ENCODE results near the gene PEX3.
"Not testable (repeated sequence)": the region's sequence is repeated elsewhere in the genome, so short reads cannot be mapped to it uniquely, and the experiment has no call there.

The PEX3 gene

DNA sequence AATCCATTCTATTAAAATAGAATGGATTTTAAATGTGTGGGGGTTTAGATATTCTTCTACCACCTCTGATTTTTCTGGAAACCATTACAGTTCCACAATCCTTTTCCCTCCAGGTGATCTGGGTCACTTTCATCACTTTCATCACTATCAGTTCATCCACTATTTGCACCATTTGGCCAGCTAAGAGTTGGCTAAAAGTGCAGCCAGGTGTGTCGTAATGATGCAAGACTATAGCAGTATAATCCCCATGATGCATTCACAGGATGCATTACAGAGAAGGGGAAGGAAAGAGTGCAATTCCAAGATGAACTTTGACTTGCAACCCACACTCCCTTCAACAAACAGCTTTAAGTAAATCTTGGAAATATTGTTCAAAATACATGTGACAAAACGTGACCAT lies 56.0 kb downstream of the PEX3 start:
- DNase-seq (ENCODE audit: low read depth): no peak

DNA sequence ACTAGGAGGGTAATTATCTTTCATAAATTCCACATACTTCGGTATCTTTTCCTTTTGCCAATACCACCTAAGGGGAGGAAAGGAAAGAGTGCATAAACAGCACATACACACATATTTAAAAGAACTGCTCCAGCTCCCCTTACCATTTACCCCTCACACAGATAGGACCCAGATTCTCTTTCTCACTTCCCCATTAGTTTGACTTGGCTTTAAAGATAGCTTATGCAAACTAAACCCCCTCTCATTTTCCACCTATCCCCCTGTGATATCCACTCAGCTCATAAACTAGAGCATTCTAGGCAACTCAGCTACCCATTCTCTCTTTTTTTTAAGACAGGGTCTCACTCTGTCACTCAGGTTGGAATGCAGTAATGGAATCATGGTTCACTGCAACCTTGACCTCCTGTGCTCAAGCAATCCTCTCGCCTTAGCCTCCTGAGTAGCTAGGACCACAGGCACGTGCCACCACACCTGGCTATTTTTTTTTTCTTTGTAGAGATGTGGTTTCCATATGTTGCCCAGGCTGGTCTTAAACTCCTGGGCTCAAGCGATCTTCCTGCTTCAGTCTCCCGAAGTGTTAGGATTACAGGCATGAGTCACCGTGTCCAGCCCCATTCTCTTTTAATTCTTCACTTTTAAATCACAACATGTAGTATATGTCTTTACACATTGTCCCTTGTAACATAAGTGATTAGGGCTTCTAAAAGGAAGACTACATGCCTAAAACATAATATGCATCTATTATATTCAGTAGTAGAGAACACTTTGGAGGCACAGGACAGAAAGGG lies 56.9 kb downstream of the PEX3 start:
- DNase-seq (ENCODE audit: low read depth): no peak

DNA sequence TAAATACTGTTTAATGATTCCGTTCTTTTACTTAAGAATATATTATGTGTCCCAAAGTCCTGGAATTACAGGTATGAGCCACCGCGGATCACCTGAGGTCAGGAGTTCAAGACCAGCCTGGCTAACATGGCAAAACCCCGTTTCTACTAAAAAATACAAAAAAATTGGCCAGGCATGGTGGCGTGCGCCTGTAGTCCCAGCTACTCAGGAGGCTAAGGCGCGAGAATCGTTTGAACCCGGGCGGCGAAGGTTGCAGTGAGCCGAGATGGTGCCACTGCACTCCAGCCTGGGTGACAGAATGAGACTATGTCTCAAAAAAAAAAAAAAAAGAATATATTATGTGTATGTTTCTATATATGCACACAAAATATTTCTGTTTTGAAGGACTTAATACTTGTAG lies 59.7 kb downstream of the PEX3 start:
- not testable (repeated sequence) for DNase-seq (ENCODE audit: low read depth)

DNA sequence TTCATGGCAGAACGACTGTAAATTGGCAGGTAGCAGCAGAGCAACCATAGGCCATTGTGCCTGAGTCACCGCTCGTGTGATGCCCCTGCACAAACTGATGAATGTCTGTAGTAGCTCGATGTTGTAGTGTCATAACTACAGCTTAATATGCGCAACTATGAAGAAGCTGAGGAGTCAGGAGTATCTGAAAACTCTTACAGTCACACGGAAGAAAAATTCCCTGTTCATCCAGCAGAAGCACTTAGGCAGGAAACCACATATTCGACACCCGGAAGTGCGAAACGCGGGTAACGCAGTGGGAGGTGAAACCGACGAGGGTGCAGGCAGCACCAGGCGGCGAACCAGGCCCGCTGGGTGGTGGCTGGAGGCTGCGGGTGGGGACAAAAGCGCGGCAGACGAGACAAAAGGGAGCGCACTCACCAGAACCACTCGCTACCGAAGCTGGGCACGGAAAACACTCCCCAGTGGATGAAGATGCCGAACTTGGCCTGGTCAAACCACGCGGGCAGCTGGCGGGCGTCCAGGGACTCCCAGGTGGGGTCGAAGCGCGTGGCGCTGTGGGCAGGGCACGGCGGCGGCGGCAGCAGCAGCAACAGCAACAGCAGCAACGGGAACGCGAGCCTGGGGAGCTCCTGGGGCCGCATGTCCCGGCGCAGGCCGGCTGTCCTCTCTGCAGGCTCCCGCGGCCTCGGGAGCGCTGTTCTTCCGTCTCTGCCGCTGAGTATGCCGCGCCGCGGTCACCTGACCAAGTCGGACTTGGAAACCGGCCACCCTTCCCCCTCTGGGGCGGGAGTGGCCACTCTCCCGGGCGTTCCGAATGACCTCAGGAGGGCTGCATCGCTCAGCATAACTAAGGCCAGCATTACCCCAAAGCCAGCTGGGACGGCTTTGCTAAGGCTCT lies 60.6 kb downstream of the PEX3 start, which contains the start of gene FUCA2:
TSS of gene FUCA2 (minus strand) at position 730 of the 901 bp plus-strand sequence. CDS start at position 644, 86 bp downstream.
- peak; percentile 30 for DNase-seq (ENCODE audit: low read depth)

DNA sequence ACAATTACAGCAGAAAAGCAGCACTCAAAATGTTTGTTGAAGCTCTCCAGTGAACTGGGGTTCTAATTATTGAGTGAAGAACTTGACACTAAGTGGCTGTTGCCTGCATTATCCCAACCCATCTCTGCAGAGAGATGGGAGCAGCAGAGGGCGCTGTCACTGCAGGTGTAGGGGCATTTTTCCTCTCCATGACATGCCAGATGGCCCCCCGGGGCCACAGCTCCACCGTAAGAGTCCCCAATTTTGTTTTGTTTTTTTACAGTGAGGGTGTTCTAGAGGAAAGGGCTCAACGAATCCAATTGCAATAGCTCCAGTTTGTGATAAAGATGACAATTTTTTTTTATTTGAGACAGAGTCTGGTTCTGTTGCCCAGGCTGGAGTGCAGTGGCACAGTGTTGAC lies 62.8 kb downstream of the PEX3 start:
- DNase-seq (ENCODE audit: low read depth): no peak

DNA sequence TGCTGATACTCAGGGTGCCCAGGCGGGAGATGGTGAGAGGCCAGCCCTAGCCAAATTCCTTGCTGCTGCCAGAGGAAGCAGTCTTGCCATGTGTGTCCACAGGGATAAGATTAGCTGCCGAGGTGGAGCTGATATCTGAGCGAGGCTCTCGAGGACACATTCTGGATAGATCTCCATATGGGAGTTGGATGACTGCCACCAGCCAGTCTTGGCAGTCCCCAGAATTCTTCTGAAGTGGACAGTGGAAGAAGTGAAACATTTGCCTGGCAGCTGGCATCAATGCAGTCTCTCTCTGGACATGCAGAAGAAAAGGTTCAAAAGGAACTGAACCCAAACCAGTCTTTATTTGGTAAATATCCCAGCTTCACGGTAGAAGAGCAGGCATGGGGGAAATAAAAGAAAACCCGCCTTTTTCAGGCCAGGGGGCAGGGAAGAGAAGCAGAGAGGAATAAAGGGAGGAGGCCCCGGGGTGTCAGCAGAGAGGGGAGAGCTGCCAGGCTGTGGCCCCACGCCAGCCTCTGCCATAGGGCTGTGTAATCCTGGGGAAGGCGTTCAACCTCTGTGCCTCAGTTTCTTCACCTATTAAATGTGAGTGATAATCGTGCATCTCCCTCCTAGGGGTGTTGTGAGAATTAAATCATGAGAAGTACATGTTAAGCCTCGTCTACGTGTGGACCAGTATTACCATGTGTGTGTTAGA lies 64.6 kb downstream of the PEX3 start:
- DNase-seq (ENCODE audit: low read depth): no peak

DNA sequence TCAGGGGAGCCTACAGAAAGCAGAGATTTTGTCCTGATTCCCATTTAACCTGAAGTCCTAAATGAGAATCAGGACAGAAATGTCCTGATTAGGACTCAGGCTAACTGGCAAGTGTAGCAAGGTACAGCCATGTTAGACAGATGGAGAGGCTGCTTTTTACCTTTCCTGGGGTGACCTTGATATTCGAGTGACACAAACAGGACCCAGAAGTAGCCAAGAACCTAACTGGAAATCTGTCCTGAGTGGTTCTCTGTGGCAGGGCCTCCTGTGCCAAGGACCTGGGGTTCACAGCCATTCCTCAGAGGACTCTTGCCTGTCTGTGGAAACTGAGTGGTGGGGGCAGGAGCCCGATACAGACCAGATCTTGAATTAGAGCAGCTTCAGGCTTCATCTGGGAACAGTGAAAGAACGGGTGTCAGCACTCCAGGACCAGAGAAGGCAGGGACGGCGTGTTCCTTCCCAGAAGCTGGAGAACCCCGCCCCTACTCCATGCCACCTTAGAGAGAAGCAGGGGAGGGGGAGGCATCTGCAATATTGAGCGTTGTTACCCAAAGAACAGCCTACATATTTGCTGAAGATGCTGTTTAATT lies 65.3 kb downstream of the PEX3 start:
- DNase-seq (ENCODE audit: low read depth): no peak

DNA sequence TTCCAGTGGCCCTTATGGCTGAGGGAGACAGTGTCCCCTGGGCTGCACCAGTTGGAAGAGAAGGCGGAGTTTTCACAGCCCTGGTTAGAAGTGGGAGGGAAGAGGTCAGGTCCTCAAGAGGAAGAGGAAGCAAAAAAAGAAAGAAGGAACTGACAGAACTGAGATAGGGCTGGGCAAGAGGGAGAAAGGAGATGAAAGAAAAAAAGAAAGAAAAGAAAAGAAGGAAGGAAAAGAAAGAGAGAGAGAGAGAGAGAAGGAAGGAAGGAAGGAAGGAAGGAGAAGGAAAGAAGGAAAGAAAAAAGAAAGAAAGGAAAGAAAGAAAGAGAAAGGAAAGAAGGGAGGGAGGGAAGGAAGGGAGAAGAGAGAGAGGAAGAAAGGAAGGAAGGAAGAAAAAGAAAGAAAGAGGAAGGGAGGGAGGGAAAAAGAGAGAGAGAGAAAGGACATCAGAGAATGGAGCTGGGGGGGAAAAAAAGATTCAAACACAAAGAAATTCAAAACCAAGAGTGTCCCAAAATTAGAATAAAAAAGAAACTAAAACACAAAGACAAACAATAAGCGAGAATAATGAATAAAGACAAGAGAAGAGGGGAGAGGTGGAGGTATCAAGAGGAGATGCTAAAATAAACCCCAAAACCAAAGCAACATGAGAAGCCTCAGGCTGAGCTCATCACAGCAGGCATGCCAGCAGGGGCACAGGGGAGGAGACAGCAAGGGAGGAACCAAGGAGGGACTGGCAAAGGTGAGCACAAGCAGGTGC lies 66.3 kb downstream of the PEX3 start:
- no peak for DNase-seq (ENCODE audit: low read depth)

DNA sequence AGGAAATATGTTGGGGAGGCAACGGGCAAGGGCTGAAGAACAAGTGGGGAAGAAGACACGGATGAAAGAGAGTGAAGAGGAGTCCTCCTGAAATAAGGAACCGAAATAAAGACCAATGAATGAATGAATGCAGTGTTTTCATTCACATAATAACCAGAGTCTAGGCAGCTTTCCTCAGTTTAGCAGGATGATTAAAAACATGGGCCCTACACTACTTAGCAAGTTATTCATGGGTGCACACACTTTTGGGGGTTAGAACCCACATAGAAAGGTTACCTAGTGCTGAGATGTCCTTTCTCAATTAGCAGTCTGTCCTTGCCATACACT lies 66.8 kb downstream of the PEX3 start:
- DNase-seq (ENCODE audit: low read depth): no peak

DNA sequence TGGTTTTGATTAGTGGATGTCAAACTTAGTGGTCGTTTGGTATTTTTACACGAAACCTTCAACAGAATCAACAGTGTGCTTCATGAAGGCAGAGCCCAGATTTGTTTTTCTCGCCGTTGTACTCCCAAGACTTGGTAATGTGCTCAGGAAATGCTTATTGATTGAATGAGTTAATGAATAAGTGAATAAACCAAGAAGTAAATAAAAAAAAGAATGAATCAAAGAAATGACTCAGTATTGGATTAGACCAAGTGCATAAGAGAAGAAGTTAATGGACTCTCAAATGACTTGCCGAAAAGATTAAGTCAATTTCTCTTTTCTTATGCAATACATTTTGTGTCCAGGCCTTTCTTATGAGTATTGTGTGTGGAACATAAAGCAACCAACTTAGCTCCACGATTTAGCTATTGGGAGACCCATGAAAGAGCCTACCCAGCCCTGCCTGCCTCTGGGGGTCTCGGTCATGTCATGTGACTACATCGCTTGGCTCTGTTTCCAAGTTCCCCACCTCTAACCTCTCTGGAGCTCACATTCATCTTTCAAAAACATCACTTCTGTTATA lies 71.5 kb downstream of the PEX3 start:
- DNase-seq (ENCODE audit: low read depth): no peak

DNA sequence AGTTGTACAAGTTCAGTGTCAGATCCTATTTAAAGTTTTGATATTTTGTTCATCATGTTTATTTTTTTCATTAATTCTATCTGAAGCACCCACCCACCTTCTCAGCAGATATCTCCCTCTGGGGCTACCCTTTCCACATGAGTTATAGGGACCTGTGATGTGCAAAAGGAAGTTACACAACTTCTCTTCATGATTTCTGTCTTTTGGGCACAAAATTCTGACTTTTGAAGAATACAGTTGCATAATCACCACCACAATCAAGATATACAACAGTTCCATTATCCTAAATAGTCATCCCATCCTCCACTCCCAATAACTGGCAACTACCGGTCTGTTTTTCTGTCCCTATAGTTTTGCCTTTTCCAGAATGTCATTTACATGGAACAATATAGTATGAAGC lies 74.8 kb downstream of the PEX3 start:
- no peak for DNase-seq (ENCODE audit: low read depth)

DNA sequence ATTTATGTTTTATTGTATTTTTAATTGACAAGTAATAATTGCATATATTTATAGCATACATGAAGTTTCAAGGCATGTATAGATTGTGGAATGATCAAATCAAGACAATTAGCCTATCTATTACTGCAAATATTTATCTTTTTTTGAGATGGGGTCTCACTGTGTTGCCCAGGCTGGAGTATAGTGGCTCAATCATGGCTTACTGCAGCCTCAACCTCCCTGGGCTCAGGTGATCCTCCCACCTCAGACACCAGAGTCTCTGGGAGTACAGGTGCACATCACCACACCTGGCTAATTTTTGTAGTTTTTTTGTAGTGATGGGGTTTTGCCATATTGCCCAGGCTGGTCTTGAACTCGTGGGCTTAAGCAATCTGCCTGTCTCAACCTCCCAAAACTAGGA lies 77.1 kb downstream of the PEX3 start:
- no peak for DNase-seq (ENCODE audit: low read depth)

DNA sequence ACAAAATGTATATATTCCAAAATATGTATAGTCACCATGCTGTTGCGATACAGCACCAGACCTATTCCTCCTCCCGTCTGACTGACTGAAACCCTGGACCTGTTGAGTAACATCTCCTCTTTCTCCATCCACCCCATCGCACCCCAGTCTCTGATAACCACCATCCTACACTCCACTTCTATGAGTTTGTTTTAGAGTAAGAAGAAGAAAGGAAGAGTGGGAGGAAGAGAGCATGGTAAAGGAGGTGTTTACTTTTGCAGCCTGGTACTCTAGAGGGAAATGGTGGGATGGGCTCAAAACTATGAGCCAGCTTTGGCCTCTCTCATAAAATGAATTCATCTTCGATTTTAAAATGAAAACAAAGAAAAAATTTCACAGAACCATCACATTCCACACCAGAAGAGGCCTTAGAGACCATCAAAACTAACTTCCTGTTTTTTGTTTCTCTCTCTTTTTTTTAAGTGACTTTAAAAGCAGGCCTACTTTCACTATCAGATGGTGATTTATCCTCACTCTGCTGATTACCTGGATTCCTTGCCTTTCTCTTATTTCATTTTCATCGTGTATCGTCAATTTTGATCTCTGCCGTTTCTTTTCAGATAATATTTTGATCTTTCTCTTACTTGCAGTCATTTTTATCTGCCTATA lies 77.7 kb downstream of the PEX3 start:
- DNase-seq (ENCODE audit: low read depth): no peak

DNA sequence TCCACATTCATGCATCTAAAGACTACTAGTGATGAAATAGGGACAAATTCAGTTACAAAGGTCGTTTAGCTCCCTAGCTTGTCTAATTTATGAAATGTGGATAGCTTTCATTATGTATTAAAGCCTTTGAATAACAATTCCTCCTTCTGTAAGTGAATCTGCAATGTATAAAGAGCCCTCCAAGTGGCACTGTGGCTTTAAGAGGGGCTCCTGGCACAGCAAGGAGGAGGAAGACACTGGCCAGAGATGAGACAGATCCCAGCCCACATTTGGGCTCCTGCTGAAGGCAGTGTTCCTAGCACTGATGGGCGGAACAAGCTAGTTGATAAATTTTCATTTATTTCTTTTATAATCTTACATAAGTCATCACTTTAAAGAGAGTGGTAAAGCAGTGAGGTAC lies 78.5 kb downstream of the PEX3 start:
- no peak for DNase-seq (ENCODE audit: low read depth)

DNA sequence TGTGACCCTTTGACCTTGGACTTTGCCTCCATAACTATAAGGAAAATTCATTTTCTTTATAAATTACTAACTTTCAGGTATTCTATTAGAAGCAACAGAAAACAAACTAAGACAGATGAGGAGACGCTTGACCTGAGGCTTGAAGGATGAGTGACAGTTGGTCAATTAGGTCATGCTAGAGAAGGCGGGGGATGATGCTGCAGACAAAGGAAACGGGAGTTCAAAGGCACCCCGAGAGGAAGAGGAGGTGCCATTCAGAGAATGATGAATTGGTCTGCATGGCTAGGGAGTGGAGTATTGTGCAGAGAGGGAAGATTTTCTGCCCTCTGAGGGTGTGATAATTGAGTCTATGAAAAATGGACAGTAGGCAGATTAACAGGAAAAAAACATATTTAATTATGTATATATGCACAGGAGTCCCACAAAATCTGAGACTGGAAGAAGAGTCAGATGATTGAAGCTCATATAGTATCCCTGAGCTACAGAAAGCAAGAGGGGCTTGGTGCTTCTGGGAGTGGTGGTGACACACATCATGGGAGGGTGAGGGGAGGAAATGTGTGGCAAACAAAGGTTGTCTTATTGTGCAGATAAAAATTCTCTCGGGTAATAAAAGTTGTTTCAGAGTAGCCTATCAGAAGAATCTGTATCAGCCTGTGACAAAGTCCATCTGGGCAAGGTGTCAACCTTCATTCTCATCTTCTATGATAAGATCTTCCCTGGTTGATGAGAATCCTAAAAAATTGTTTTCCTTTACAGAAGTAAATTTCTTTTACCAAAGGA lies 81.3 kb downstream of the PEX3 start:
- DNase-seq (ENCODE audit: low read depth): no peak

DNA sequence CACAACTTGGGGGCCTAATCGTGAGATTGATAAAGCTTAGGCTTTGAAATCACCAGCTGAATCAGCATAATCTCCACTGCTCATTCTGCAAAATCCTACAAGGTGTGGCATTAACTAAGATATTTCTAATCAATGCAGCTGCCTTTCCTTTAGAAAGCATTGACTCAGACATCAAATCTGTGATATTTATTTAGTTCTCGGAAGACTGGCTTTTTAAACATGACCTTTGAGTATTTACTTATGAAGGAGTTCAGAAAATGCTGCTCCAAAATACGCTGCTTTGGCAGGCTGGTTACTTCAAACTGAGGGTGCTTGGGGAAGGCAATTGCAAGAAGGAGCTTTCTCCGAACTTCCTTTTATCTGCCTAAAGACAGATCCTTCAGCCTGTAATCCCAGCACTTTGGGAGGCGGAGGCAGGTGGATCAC lies 84.6 kb downstream of the PEX3 start:
- no peak for DNase-seq (ENCODE audit: low read depth)

DNA sequence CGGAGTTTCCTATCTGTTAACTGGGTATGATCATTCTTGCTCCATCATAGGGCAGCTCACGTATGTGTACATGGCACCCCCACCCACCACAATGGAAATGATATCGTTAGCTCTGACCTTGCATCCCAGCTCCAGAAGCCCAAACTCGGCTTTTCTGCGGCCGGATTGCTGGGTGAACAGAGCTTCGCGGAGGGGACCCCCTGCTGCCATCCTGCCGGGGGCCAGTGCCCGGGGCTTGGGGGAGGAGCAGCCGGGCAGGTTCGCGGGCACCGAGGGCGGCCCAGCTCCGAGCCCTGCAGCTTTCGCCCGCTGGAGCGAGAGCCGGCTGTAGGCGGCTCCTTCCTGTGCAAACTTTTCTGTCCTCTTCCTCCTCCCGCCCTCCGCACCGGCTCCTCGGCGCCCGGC lies 85.9 kb downstream of the PEX3 start:
- peak; percentile 30 for DNase-seq (ENCODE audit: low read depth)

DNA sequence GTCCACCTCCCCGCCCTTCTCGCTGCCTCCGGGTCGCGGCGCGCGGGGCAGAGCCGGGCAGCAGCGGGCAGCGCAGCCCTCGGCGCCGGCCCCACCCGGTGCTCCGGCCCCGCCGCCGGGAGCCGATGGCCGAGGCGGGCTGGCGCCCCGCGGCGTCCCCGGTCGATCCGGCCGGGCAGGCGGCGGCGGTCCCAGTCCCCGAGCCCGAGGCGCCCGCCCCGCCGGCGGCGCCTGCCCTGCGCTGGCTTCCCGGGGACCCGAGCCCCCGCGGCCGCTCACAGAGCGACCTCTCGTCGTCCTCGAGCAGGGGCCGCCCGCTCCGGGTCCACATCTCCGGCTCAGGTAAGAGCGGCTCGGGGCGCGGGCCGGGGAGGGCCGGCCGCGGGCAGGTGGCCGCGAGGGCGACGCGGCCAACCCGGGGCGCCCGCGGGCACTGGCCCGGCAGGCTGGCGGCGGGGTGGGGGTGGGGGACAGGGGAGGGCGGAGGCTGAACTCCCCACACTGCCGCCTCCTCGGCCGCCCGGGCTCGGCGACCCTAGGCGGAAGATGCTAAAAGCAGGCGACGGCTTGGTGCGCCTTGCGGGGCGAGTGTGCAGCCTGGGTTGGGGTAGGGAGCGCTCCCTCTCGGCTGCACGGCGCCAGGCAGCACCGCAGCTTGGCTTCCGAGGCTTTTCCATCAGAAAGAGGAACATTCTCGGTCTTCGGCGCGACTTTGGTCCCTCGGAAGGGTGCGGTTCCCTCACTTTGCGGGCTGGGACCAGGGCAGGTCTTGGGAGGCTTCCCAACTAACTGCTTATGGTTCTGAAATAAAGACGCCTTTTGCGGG lies 86.5 kb downstream of the PEX3 start:
- DNase-seq (ENCODE audit: low read depth): peak; percentile 30

DNA sequence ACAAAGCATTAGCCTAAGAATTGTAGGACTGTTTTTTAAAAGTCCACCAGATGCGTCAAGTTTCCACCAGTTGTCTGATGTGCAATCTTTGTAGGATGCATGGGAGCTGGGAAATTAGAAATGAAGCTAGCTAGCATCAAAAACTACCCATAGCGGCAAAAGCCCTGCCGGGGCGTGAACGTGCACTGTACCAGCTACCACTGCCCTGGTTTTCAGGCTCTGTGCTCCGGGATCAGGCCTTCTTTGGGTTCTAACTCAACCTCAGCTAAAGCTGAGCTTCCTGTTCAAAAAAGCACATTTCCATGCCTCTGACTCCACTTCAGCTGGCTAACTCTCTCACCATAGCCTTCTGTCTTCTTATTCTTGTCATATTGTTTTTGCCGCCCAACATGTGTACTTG lies 87.8 kb downstream of the PEX3 start:
- DNase-seq (ENCODE audit: low read depth): no peak

Data from activated gamma-delta T cell treated with anti-CD3 and anti-CD28 coated beads, Interleukin-2, amount 50 U/mL, for 16 hours (primary cell).